Right kidney (tissue), 9 donors: Measurements from ENCODE around the gene ASPRV1.
"Not testable (repeated sequence)": the region's sequence is repeated elsewhere in the genome, so short reads cannot be mapped to it uniquely, and the experiment has no call there.

Experiments
- DNase-seq: peaks from one replicate; pipeline ENCODE4 v3.0.0-alpha.2; 2016
- long read RNA-seq, 8 donors: transcript quantifications; one replicate each; lab custom pipeline, GENCODE V29; 2026

The ASPRV1 gene
- long read RNA-seq, donor 1, partial matches to known transcripts, result 0 of 3 reads
- long read RNA-seq, donor 1, other reads (novel, unspliced or antisense), result 0 of 3 reads
- long read RNA-seq, donor 2, partial matches to known transcripts, result 0 of 3 reads
- long read RNA-seq, donor 2, other reads (novel, unspliced or antisense), result 0 of 3 reads
- long read RNA-seq, donor 3, partial matches to known transcripts, result 0 of 2 reads
- long read RNA-seq, donor 3, other reads (novel, unspliced or antisense), result 0 of 2 reads
- long read RNA-seq, donor 4, partial matches to known transcripts, result 0 of 1 reads
- long read RNA-seq, donor 4, other reads (novel, unspliced or antisense), result 0 of 1 reads
- long read RNA-seq, donor 5, partial matches to known transcripts, result 0 of 1 reads
- long read RNA-seq, donor 5, other reads (novel, unspliced or antisense), result 0 of 1 reads
- long read RNA-seq, donor 6, transcript ASPRV1-201 (1 exons, 2,177 nt), result major isoform, 5 of 5 reads
- long read RNA-seq, donor 6, partial matches to known transcripts, result 0 of 5 reads
- long read RNA-seq, donor 6, other reads (novel, unspliced or antisense), result 0 of 5 reads
- long read RNA-seq, donor 7, partial matches to known transcripts, result 0 of 4 reads
- long read RNA-seq, donor 7, other reads (novel, unspliced or antisense), result 0 of 4 reads
- long read RNA-seq, donor 8, partial matches to known transcripts, result 0 of 1 reads
- long read RNA-seq, donor 8, other reads (novel, unspliced or antisense), result 0 of 1 reads

DNA sequence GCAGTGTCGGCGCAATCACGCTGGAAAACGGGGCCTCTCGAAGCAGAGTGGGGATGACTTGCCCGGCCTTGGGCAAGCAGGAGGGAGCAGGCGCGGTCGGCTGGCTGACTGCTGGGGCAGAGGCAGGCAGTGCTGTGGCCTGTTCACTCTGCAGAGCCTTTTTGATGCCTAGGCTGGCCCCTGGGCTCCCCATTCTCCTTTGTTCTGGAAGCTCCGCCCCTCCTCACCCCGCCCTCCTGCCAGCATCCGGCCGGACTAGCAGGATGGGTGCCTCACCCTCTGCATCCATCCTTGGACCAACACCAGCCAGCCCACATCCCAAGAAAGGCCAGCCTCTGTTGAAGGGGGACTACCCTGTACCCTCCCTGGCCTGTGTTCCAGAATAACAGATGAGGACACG, at the start of gene ASPRV1:
Gene ASPRV1, minus strand, starts transcription at position 136 of the 400 bp plus-strand sequence. CDS start 195 bp downstream, outside the sequence.
- DNase-seq, result no peak

GRCh38 chr2:70010576-70011111, 49.2 kb upstream of the ASPRV1 start:
- DNase-seq, result no peak

DNA sequence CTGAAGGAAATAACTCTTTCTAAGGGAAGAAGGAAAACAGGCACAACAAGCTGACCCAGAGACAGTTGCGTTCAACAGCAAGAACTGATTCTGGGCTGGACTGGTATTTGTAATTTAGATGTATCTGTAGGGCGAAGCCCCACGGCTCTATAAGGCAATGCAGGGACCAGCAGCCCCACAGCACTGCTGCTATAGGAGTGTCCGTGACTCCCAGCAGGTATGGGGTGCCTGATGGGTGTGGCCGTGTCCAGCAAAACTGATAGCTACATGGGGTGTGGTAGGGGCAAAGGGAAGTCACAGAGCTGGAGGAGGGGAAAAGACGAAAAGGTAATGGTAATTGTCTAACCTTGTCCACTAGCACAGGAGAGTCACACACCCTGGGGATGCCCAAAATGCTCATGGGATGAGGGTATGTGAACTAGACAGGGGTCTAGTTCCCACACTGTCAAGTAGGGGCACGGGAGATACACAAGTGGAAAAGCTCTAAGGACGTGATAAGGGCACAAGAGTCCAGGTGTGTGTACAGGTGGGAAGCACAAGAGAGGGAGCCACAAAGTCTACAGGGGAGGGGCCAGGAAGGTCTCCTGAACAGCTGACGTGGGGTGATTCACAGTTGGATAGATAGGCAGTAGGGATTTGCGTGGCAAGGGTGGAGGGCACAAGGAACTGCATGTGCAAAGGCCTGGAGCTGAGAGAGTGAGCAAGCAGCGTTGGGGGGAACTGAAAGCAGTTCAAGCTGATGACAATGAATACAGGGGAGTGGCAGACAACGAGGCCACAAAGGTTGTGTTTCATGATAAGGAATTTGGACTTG, 48.5 kb upstream of the ASPRV1 start:
- DNase-seq, result no peak

DNA sequence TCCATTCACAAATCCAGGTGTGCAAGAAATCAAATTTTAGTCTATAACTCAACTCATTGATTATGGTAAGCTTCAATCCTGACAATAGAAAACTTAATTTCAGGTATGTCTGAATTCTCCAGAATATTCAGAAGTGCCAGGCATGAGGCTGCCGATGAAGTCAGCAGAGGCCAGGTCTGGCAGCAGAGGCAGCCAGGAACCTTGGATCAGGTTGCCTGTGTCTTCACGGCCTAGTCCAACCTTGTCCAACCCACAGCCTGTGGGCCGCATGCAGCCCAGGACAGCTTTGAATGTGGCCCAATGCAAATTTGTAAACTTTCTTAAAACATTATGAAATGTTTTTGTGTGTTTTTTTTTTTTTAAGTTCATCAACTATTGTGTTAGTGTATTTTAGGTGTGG, 46.9 kb upstream of the ASPRV1 start:
- no peak for DNase-seq

DNA sequence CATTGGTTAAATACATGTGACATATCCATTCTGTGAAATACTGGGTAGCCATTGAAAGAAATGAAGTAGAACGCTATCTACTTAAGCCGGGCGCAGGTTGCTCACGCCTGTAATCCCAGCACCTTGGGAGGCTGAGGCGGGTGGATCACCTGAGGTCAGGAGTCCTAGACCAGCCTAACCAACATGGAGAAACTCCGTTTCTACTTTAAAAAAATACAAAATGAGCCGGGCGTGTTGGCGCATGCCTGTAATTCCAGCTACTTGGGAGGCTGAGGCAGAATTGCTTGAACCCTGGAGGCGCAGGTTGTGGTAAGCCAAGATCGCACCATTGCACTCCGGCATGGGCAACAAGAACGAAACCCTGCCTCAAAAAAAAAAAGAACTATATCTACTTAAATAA, 45.7 kb upstream of the ASPRV1 start:
- DNase-seq, result no peak

GRCh38 chr2:70006447-70006784, 45.0 kb upstream of the ASPRV1 start:
- DNase-seq, result no peak

- no peak for DNase-seq
Observed at GRCh38 chr2:70005752-70006446, 44.5 kb upstream of the ASPRV1 start.

- DNase-seq, result no peak
Observed at GRCh38 chr2:70005216-70005615, 43.8 kb upstream of the ASPRV1 start.

GRCh38 chr2:70003093-70003830, 41.8 kb upstream of the ASPRV1 start:
- DNase-seq, result no peak

- no peak for DNase-seq
Observed at GRCh38 chr2:70002241-70002899, 40.9 kb upstream of the ASPRV1 start.

DNA sequence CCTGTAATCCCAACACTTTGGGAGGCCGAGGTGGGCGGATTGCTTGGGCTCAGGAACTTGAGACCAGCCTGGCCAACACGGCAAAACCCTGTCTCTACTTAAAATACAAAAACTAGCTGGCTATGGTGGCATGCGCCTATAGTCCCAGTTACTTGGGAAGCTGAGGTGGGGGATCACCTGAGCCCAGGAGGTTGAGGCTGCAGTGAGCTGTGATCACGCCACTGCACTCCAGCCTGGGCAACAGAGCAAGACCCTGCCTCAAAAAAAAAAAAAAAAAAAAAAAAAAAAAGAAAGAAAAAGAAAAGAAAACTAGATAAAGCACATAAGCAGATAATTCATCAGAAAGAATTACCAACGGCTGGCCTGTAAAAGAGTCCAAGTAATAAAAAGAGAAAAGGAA, 39.1 kb upstream of the ASPRV1 start:
- DNase-seq, result not testable (repeated sequence)

DNA sequence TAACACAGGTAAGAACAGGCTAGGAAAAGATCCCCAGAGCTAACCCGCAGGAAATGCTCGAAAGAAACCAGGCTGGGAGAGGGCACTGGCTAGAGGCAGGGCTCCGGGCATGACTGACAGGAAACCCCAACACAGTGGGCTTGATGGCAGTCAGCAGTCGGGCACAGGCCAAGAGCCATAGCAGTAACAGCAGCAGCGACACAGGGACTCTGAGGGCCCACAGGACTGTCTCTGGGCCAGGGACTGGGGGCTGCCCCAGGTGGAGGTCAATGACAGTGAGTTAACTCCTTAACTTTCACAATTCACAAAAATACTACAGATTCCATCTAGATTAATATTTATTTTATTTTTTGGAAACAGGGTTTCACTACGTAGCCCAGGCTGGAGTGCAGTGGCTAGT, 37.3 kb upstream of the ASPRV1 start:
- DNase-seq, result no peak

GRCh38 chr2:69997015-69997830, 35.8 kb upstream of the ASPRV1 start:
- DNase-seq, result no peak

GRCh38 chr2:69995511-69995910, 34.1 kb upstream of the ASPRV1 start:
- no peak for DNase-seq

DNA sequence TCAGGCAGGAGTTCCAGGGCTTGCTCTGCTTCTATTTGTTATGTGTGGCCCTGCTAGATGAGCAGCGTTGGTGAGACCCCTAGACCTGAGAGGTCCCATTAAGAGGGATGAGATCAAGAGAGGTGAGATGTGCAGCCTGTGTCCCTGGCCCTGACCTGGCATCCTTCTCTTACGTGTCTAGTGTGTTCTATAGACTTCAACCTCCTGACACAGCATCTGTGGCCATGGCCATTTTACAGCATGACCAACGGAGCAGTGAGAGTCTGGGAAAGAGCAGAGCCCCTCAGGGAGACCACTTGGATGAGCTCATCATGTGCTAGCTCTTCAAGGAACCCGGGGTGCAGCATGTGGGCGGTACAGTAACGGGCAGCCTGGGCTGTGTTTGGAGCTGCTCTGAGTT, 32.7 kb upstream of the ASPRV1 start:
- no peak for DNase-seq

- DNase-seq, result no peak
Observed at GRCh38 chr2:69993708-69994107, 32.3 kb upstream of the ASPRV1 start.

GRCh38 chr2:69993048-69993565, 31.7 kb upstream of the ASPRV1 start:
- no peak for DNase-seq

- DNase-seq, result no peak
Observed at GRCh38 chr2:69992310-69993047, 31.0 kb upstream of the ASPRV1 start.
